WTC11 (cell line): ENCODE measurements around the gene CARD9. TPM values are rescaled to one million over a fixed set of nuclear protein-coding genes. Genes with fewer than 3 reads are reported as not detected.
"Not testable (repeated sequence)": the region's sequence is repeated elsewhere in the genome, so short reads cannot be mapped to it uniquely, and the experiment has no call there.

Source experiments
- ATAC-seq: fragments of 200-7000 bp; cut with Tn5 transposase; 2 replicates; pipeline ENCODE4 v1.10.0; 2021; ENCODE audit warnings: mild to moderate bottlenecking, moderate library complexity
- CTCF ChIA-PET: fragments of 300-600 bp; sonication (Branson Sonifier 250); formaldehyde crosslinking; loops from one replicate; lab custom pipeline; 2021; ENCODE audit warnings: antibody characterized with exemption; lab: Charles Lee
- POLR2A ChIA-PET: fragments of 350-600 bp; sonication (Branson Sonifier 250); formaldehyde crosslinking; loops from one replicate; lab custom pipeline; 2021; ENCODE audit warnings: antibody characterized with exemption; lab: Charles Lee
- DNase-seq: peaks from one replicate; pipeline ENCODE4 v3.0.0; 2021; ENCODE audit warnings: low spot score
- H3K27ac Mint-ChIP-seq: 2 replicates; pipeline ENCODE4 v1.8.0; 2021; ENCODE audit warnings: mixed read lengths
- H3K27me3 Mint-ChIP-seq: 2 replicates; pipeline ENCODE4 v1.8.0; 2021; ENCODE audit warnings: low read depth, mild to moderate bottlenecking, moderate library complexity, mixed read lengths
- H3K36me3 Mint-ChIP-seq: 2 replicates; pipeline ENCODE4 v1.8.0; 2021; ENCODE audit warnings: mixed read lengths
- H3K4me1 Mint-ChIP-seq: 2 replicates; pipeline ENCODE4 v1.8.0; 2022; ENCODE audit warnings: mixed read lengths
- H3K4me3 Mint-ChIP-seq: 2 replicates; pipeline ENCODE4 v1.8.0; 2021; ENCODE audit warnings: mild to moderate bottlenecking, moderate library complexity, mixed read lengths
- H3K9me3 Mint-ChIP-seq: 2 replicates; pipeline ENCODE4 v1.8.0; 2021; ENCODE audit warnings: mixed read lengths
- ARID4B ChIP-seq: sonication (generic); formaldehyde crosslinking; IDR thresholded peaks from 2 replicates; pipeline ENCODE4 v1.8.0; 2023; ENCODE audit warnings: missing genetic modification reagents, mild to moderate bottlenecking, borderline replicate concordance
- ATF1 ChIP-seq: sonication (generic); formaldehyde crosslinking; IDR thresholded peaks from 2 replicates; pipeline ENCODE4 v1.8.1; 2023; ENCODE audit warnings: mild to moderate bottlenecking, moderate library complexity, missing genetic modification reagents
- CBFB ChIP-seq: sonication (generic); formaldehyde crosslinking; IDR thresholded peaks from 2 replicates; pipeline ENCODE4 v1.8.1; 2022; ENCODE audit warnings: mild to moderate bottlenecking, low read depth, missing genetic modification reagents
- E2F1 ChIP-seq: sonication (generic); formaldehyde crosslinking; IDR thresholded peaks from 2 replicates; pipeline ENCODE4 v1.8.0; 2022; ENCODE audit warnings: mild to moderate bottlenecking, missing genetic modification reagents
- E2F5 ChIP-seq: sonication (generic); formaldehyde crosslinking; IDR thresholded peaks from 2 replicates; pipeline ENCODE4 v1.8.1; 2022; ENCODE audit warnings: mild to moderate bottlenecking, moderate library complexity, missing genetic modification reagents
- ETV6 ChIP-seq: sonication (generic); formaldehyde crosslinking; IDR thresholded peaks from 2 replicates; pipeline ENCODE4 v1.8.1; 2022; ENCODE audit warnings: mild to moderate bottlenecking, missing genetic modification reagents
- HMGA2 ChIP-seq: fragments of 250-450 bp; sonication (Bioruptor Pico); IDR thresholded peaks from 2 replicates; pipeline ENCODE4 v1.4.0; 2021; ENCODE audit warnings: mild to moderate bottlenecking, moderate library complexity
- NR3C1 ChIP-seq: sonication (generic); formaldehyde crosslinking; conservative IDR thresholded peaks from 2 replicates; pipeline ENCODE4 v1.8.1; 2023; ENCODE audit warnings: low read depth, mild to moderate bottlenecking, missing genetic modification reagents
- PRRX2 ChIP-seq: fragments of 250-450 bp; sonication (Bioruptor Pico); IDR thresholded peaks from 2 replicates; pipeline ENCODE4 v1.8.0; 2021; ENCODE audit warnings: mild to moderate bottlenecking
- RORB ChIP-seq: fragments of 250-450 bp; sonication (Bioruptor Pico); IDR thresholded peaks from 2 replicates; pipeline ENCODE4 v1.9.0; 2021; ENCODE audit warnings: mild to moderate bottlenecking
- SOX15 ChIP-seq: fragments of 250-450 bp; sonication (Bioruptor Pico); IDR thresholded peaks from 2 replicates; pipeline ENCODE4 v1.9.0; 2021; ENCODE audit warnings: mild to moderate bottlenecking
- ZNF138 ChIP-seq: sonication (generic); formaldehyde crosslinking; conservative IDR thresholded peaks from 2 replicates; pipeline ENCODE4 v1.8.1; 2022; ENCODE audit warnings: mild to moderate bottlenecking, moderate library complexity, missing genetic modification reagents
- ZNF232 ChIP-seq: sonication (generic); formaldehyde crosslinking; IDR thresholded peaks from 2 replicates; pipeline ENCODE4 v1.8.0; 2022; ENCODE audit warnings: mild to moderate bottlenecking, missing genetic modification reagents
- ZNF263 ChIP-seq: sonication (generic); formaldehyde crosslinking; IDR thresholded peaks from 2 replicates; pipeline ENCODE4 v1.8.1; 2022; ENCODE audit warnings: low read depth, mild to moderate bottlenecking, moderate library complexity, missing genetic modification reagents
- ZNF425 ChIP-seq: fragments of 250-450 bp; sonication (Bioruptor Pico); conservative IDR thresholded peaks from 2 replicates; pipeline ENCODE4 v1.9.0; 2021; ENCODE audit warnings: mild to moderate bottlenecking
- total RNA-seq: library from RNA; stranded (reverse); gene quantifications from 3 replicates; pipeline ENCODE4 v1.2.3, GENCODE V29; 2021

CARD9 gene
- total RNA-seq, 1 experiment from 2014 or later = 0.96 TPM

- ATAC-seq = no peak
- H3K27ac Mint-ChIP-seq = peak overlapping the region; percentile 53; the same call in 1 of the 2 replicates
- H3K9me3 Mint-ChIP-seq = peaks cover 11% of the 10 kb centered on the region
- TF ChIP-seq ZNF232 (no peak), ZNF425 (CRISPR knock-in tag) (no peak), E2F5 (CRISPR knock-in tag) (no peak), SOX15 (no peak), ETV6 (CRISPR knock-in tag) (no peak)
- no peaks in the 10 kb centered on the region for H3K27me3 Mint-ChIP-seq
- CTCF ChIA-PET = interaction anchor here (3.3 to 3.9 kb wide), 3 partner anchors 8 to 42 kb away, joined by 15 to 17 read pairs (median 15); partner anchors contain the start of gene DNLZ
- H3K4me1 Mint-ChIP-seq = peaks cover 3% of the 10 kb centered on the region; the same call in 1 of the 2 replicates
- DNase-seq = no peak
- POLR2A ChIA-PET = no interaction called here
- H3K4me3 Mint-ChIP-seq = no peak overlapping the region
- H3K36me3 Mint-ChIP-seq = peaks cover 1% of the 10 kb centered on the region
Measured at GRCh38 chr9:136321561-136321960, 51.9 kb downstream of the CARD9 start.

- H3K27me3 Mint-ChIP-seq, H3K4me1 Mint-ChIP-seq, H3K27ac Mint-ChIP-seq, DNase-seq, H3K36me3 Mint-ChIP-seq, H3K4me3 Mint-ChIP-seq, POLR2A ChIA-PET, ATAC-seq: not testable (repeated sequence)
- H3K9me3 Mint-ChIP-seq = peaks cover 17% of the 10 kb centered on the region
- CTCF ChIA-PET = interaction anchor here (3.3 to 3.9 kb wide), 2 partner anchors 19 to 42 kb away, joined by 15 to 17 read pairs; partner anchors contain the start of gene DNLZ
Measured at GRCh38 chr9:136320972-136321371, 52.5 kb downstream of the CARD9 start.

- DNase-seq, H3K27ac Mint-ChIP-seq, H3K4me3 Mint-ChIP-seq, ATAC-seq, H3K27me3 Mint-ChIP-seq, POLR2A ChIA-PET, H3K4me1 Mint-ChIP-seq: not testable (repeated sequence)
- H3K9me3 Mint-ChIP-seq = peaks cover 27% of the 10 kb centered on the region
- CTCF ChIA-PET = interaction anchor here (0.5 kb wide), 1 partner anchor 438 kb away, joined by 4 read pairs; the partner anchor contains the start of gene LCN8
- peaks cover 16% of the 10 kb centered on the region for H3K36me3 Mint-ChIP-seq
Measured at GRCh38 chr9:136319955-136320354, 53.5 kb downstream of the CARD9 start.

- H3K36me3 Mint-ChIP-seq = peaks cover 20% of the 10 kb centered on the region
- peaks cover 34% of the 10 kb centered on the region for H3K9me3 Mint-ChIP-seq
- H3K27ac Mint-ChIP-seq, DNase-seq, POLR2A ChIA-PET, CTCF ChIA-PET, H3K27me3 Mint-ChIP-seq, H3K4me3 Mint-ChIP-seq, H3K4me1 Mint-ChIP-seq, ATAC-seq: not testable (repeated sequence)
Measured at GRCh38 chr9:136319244-136319643, 54.2 kb downstream of the CARD9 start.

GRCh38 chr9:136318776-136319241, 54.7 kb downstream of the CARD9 start:
- peaks cover 34% of the 10 kb centered on the region for H3K9me3 Mint-ChIP-seq
- ChIA-PET CTCF (no interaction called here), POLR2A (no interaction called here)
- no peak overlapping the region for H3K4me3 Mint-ChIP-seq
- no peaks in the 10 kb centered on the region; the same call in 1 of the 2 replicates for H3K27me3 Mint-ChIP-seq
- H3K27ac Mint-ChIP-seq = no peak overlapping the region
- H3K36me3 Mint-ChIP-seq = peaks cover 20% of the 10 kb centered on the region
- ATAC-seq (no peak), DNase-seq (no peak)
- TF ChIP-seq ARID4B (CRISPR knock-in tag) = no peak
- TF ChIP-seq PRRX2 (CRISPR knock-in tag) = no peak
- TF ChIP-seq NR3C1 (CRISPR knock-in tag) = no peak
- TF ChIP-seq E2F1 (CRISPR knock-in tag) = no peak
- no peak for TF ChIP-seq ZNF263 (CRISPR knock-in tag)
- TF ChIP-seq HMGA2 = no peak
- TF ChIP-seq CBFB (CRISPR knock-in tag) = no peak
- no peak for TF ChIP-seq ZNF138 (CRISPR knock-in tag)
- no peak for TF ChIP-seq RORB
- TF ChIP-seq ATF1 (CRISPR knock-in tag) = no peak
- H3K4me1 Mint-ChIP-seq = no peaks in the 10 kb centered on the region
